T-helper 2 cell treated with Interferon-gamma antibody and Interleukin-4, amounts not matched to agents 5 μg/mL and 100 μg/mL, for 36 hours (primary cell): ENCODE data around the gene SPRN.
"Not testable (repeated sequence)": the region's sequence is repeated elsewhere in the genome, so short reads cannot be mapped to it uniquely, and the experiment has no call there.

ENCODE experiments used
- DNase-seq: peaks from one replicate; pipeline ENCODE4 v3.0.0; 2021; ENCODE audit warnings: low spot score
- H3K27ac Mint-ChIP-seq: one replicate; pipeline ENCODE4 v1.8.0; 2021; ENCODE audit warnings: mild to moderate bottlenecking, mixed read lengths
- H3K27me3 Mint-ChIP-seq: one replicate; pipeline ENCODE4 v1.8.0; 2021; ENCODE audit warnings: low read depth, mixed read lengths
- H3K36me3 Mint-ChIP-seq: one replicate; pipeline ENCODE4 v1.8.0; 2021; ENCODE audit warnings: low read depth, mixed read lengths
- H3K4me1 Mint-ChIP-seq: one replicate; pipeline ENCODE4 v1.8.0; 2021; ENCODE audit warnings: low read depth, mixed read lengths
- H3K4me3 Mint-ChIP-seq: one replicate; pipeline ENCODE4 v1.8.0; 2022; ENCODE audit warnings: mild to moderate bottlenecking, moderate library complexity, mixed read lengths
- H3K9me3 Mint-ChIP-seq: one replicate; pipeline ENCODE4 v1.8.0; 2021; ENCODE audit warnings: mixed read lengths

The SPRN gene

GRCh38 chr10:133438711-133439273 lies 14.4 kb upstream of the SPRN start:
- H3K27me3 Mint-ChIP-seq = peaks cover 4% of the 10 kb centered on the region
- H3K4me1 Mint-ChIP-seq = peaks cover 10% of the 10 kb centered on the region
- H3K36me3 Mint-ChIP-seq = no peaks in the 10 kb centered on the region
- no peak overlapping the region for H3K4me3 Mint-ChIP-seq
- DNase-seq = no peak
- no peak overlapping the region for H3K27ac Mint-ChIP-seq
- H3K9me3 Mint-ChIP-seq = no peaks in the 10 kb centered on the region

- DNase-seq, H3K4me1 Mint-ChIP-seq, H3K36me3 Mint-ChIP-seq, H3K27ac Mint-ChIP-seq, H3K9me3 Mint-ChIP-seq, H3K4me3 Mint-ChIP-seq: not testable (repeated sequence)
- peaks cover 12% of the 10 kb centered on the region for H3K27me3 Mint-ChIP-seq
These were observed 8.4 kb upstream of the SPRN start for GRCh38 chr10:133432789-133433188.

DNA sequence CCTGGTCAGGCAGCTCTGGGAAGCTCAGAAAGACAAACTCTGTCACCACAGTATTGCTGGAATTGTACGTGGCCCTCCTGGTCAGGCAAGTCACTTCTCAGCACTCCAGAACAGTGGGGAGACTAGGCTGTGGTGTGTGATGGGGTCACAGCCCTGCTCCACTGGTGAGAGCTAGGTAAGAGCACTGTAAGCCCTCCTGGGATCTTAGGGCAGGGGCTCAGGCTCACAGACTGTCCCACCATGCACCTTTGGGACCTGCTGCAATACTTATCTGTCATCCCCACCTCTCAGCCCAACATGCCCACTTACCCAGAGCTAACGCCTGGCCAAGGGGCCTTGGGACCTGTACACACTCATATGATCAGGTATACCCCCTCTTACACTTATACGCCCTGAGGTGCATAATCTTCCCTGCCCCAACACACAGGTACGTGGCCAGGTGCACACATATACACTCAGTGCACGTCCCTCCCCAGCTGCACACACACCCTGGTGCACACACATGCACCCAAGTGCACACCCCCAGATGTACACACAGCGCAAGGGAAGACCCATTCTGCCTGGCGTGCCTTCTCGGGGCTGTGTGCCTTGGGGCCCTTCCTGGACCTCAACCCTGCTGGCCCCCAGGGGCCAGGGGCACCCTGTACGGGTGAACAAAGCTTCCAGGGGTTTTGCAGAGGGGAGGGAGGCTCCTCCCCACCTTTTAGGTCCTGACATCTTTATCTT lies 7.6 kb upstream of the SPRN start:
- not testable (repeated sequence) for H3K4me3 Mint-ChIP-seq, H3K27ac Mint-ChIP-seq, H3K36me3 Mint-ChIP-seq, H3K9me3 Mint-ChIP-seq, H3K27me3 Mint-ChIP-seq, DNase-seq, H3K4me1 Mint-ChIP-seq

DNA sequence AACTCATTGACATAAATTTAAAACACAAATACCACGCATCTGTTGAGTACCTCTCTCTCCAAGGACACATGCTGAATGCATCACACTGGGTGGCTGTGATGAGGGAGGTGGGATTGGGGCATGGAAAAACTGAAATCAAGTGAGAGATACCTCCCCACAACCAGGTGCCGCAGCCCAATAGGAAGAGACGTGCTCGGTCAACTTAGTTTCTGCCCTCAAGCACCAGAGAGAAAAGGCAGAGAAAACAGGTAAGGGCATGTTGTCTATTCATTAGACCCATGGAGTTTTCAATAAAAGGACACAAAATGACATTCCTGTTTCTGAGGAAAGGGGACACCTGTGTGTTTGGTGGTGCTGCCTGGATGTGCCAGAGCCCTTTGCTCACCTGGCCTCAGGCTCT lies 5.1 kb upstream of the SPRN start:
- H3K27ac Mint-ChIP-seq, H3K4me1 Mint-ChIP-seq, H3K36me3 Mint-ChIP-seq, H3K27me3 Mint-ChIP-seq, DNase-seq, H3K4me3 Mint-ChIP-seq, H3K9me3 Mint-ChIP-seq: not testable (repeated sequence)

GRCh38 chr10:133424102-133424501 lies 323 bp downstream of the SPRN start:
- not testable (repeated sequence) for H3K4me1 Mint-ChIP-seq, DNase-seq, H3K36me3 Mint-ChIP-seq, H3K4me3 Mint-ChIP-seq, H3K9me3 Mint-ChIP-seq, H3K27ac Mint-ChIP-seq
- H3K27me3 Mint-ChIP-seq = peaks cover 11% of the 10 kb centered on the region

- Mint-ChIP-seq H3K4me3 (no peak overlapping the region), H3K36me3 (peaks cover 3% of the 10 kb centered on the region), H3K9me3 (no peaks in the 10 kb centered on the region), H3K27me3 (peaks cover 7% of the 10 kb centered on the region), H3K4me1 (no peaks in the 10 kb centered on the region), H3K27ac (no peak overlapping the region)
- no peak for DNase-seq
These were observed 1.3 kb downstream of the SPRN start for GRCh38 chr10:133422807-133423771.

DNA sequence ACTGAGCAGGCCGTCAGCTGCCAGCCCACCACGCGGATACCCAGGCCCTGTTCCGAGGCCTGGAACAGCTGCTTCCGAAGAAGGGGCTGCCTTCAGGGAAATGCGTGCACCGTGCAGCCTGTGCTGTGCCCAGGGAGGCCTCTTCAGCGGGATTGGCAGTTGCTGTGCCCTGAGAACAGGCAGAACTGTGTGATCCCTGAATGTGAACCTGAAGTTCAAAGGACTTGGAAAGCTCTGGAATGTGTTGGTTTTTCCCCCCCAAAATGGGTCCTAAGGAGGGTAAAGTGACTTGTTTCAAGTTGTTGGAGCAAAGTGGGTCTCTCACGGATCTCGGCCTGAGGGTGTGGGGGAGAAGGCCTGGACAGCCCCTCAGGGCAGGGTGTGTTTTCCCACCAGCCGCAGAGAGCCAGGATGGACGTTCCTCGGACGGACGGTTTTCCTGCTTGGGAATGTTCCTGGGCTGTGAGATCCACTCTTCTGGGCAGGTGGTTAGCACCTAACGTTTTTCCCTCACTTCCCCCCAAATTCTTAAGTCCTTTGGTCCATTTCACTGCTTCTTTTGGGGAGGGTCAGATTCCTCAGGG lies 2.1 kb downstream of the SPRN start:
- Mint-ChIP-seq H3K27me3 (peaks cover 7% of the 10 kb centered on the region), H3K4me1 (no peaks in the 10 kb centered on the region), H3K36me3 (peaks cover 3% of the 10 kb centered on the region), H3K9me3 (no peaks in the 10 kb centered on the region), H3K27ac (no peak overlapping the region), H3K4me3 (no peak overlapping the region)
- no peak for DNase-seq

GRCh38 chr10:133421336-133422222 lies 2.8 kb downstream of the SPRN start:
- H3K4me3 Mint-ChIP-seq = no peak overlapping the region

DNA sequence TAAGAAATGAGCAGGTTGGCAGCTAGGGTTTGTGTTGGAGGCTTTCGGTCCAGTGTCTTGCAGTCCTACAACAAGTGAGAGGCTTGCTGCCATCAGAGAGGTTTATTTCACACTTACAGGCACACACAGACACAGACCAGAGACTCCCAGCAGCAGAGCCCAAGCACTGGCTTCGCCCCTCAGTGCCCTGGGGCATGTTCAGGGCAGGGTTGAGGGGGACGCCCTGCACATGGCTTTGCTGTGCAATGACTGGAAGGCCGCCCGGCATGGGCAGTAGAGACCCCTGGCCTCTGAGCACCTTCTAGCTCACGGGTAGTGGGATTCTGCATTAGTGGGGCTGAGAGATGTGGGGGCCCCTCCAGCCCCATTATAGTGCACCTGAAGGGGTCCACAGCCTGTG lies 3.8 kb downstream of the SPRN start:
- DNase-seq = no peak
- H3K4me1 Mint-ChIP-seq = no peaks in the 10 kb centered on the region
- H3K4me3 Mint-ChIP-seq = no peak overlapping the region
- peaks cover 7% of the 10 kb centered on the region for H3K27me3 Mint-ChIP-seq
- H3K27ac Mint-ChIP-seq = no peak overlapping the region
- H3K36me3 Mint-ChIP-seq = peaks cover 9% of the 10 kb centered on the region
- H3K9me3 Mint-ChIP-seq = peaks cover under 1% of the 10 kb centered on the region

More at GRCh38 chr10:133421336-133422222, 2.8 kb downstream of the SPRN start:
- no peak for DNase-seq
- peaks cover 3% of the 10 kb centered on the region for H3K36me3 Mint-ChIP-seq
- peaks cover 7% of the 10 kb centered on the region for H3K27me3 Mint-ChIP-seq
- no peaks in the 10 kb centered on the region for H3K4me1 Mint-ChIP-seq
- H3K27ac Mint-ChIP-seq = no peak overlapping the region
- no peaks in the 10 kb centered on the region for H3K9me3 Mint-ChIP-seq

- DNase-seq = no peak
- Mint-ChIP-seq H3K9me3 (peaks cover 6% of the 10 kb centered on the region), H3K27me3 (peaks cover 7% of the 10 kb centered on the region), H3K36me3 (peaks cover 14% of the 10 kb centered on the region), H3K4me3 (no peak overlapping the region), H3K4me1 (no peaks in the 10 kb centered on the region), H3K27ac (no peak overlapping the region)
These were observed 4.4 kb downstream of the SPRN start for GRCh38 chr10:133420028-133420427.

GRCh38 chr10:133419211-133419950 lies 5.0 kb downstream of the SPRN start:
- no peaks in the 10 kb centered on the region for H3K4me1 Mint-ChIP-seq
- no peak for DNase-seq
- peaks cover 21% of the 10 kb centered on the region for H3K36me3 Mint-ChIP-seq
- no peak overlapping the region for H3K27ac Mint-ChIP-seq
- H3K4me3 Mint-ChIP-seq = no peak overlapping the region
- H3K27me3 Mint-ChIP-seq = peaks cover 7% of the 10 kb centered on the region
- H3K9me3 Mint-ChIP-seq = peaks cover 6% of the 10 kb centered on the region

GRCh38 chr10:133418289-133418993 lies 6.0 kb downstream of the SPRN start:
- DNase-seq = no peak
- Mint-ChIP-seq H3K9me3 (peaks cover 9% of the 10 kb centered on the region), H3K36me3 (peaks cover 26% of the 10 kb centered on the region), H3K4me3 (no peak overlapping the region), H3K27ac (no peak overlapping the region), H3K27me3 (peaks cover 7% of the 10 kb centered on the region), H3K4me1 (no peaks in the 10 kb centered on the region)
